ENCODE measurements around the gene BOK. TPM values are rescaled to one million over a fixed set of nuclear protein-coding genes. Genes with fewer than 3 reads are reported as not detected.
A peak's percentile ranks its signal among the peaks of the same experiment; 100 is the strongest.
"Not testable (repeated sequence)": the region's sequence is repeated elsewhere in the genome, so short reads cannot be mapped to it uniquely, and the experiment has no call there.

The BOK gene
- total RNA-seq, 1 donor from 2014 or later = 110 TPM

GRCh38 chr2:241570961-241571581, 12.5 kb downstream of the BOK start:
- no peak for TF ChIP-seq CTCF (IDR thresholded peaks at IDR 0.05; ENCODE audit: unreplicated experiment)
- Mint-ChIP-seq H3K27me3 (ENCODE audit: unreplicated experiment) (peaks cover 7% of the 10 kb centered on the region), H3K4me1 (ENCODE audit: unreplicated experiment) (no peaks in the 10 kb centered on the region), H3K9me3 (ENCODE audit: unreplicated experiment) (no peaks in the 10 kb centered on the region), H3K36me3 (ENCODE audit: low read depth, unreplicated experiment) (peaks cover 20% of the 10 kb centered on the region), H3K4me3 (ENCODE audit: unreplicated experiment) (no peak overlapping the region), H3K27ac (ENCODE audit: unreplicated experiment) (no peak overlapping the region)
- no peak for DNase-seq (ENCODE audit: low spot score)

GRCh38 chr2:241571821-241572620, 13.5 kb downstream of the BOK start:
- Mint-ChIP-seq H3K27ac (ENCODE audit: unreplicated experiment) (no peak overlapping the region), H3K27me3 (ENCODE audit: unreplicated experiment) (peaks cover 7% of the 10 kb centered on the region), H3K4me3 (ENCODE audit: unreplicated experiment) (no peak overlapping the region), H3K4me1 (ENCODE audit: unreplicated experiment) (peaks cover 3% of the 10 kb centered on the region), H3K36me3 (ENCODE audit: low read depth, unreplicated experiment) (peaks cover 20% of the 10 kb centered on the region), H3K9me3 (ENCODE audit: unreplicated experiment) (no peaks in the 10 kb centered on the region)
- no peak for TF ChIP-seq CTCF (IDR thresholded peaks at IDR 0.05; ENCODE audit: unreplicated experiment)
- no peak for DNase-seq (ENCODE audit: low spot score)

GRCh38 chr2:241572915-241573651, 14.5 kb downstream of the BOK start:
- not testable (repeated sequence) for DNase-seq (ENCODE audit: low spot score)

GRCh38 chr2:241573741-241574140, 15.2 kb downstream of the BOK start:
- DNase-seq (ENCODE audit: low spot score) = no peak
- TF ChIP-seq CTCF (IDR thresholded peaks at IDR 0.05; ENCODE audit: unreplicated experiment) = no peak
- peaks cover 7% of the 10 kb centered on the region for H3K27me3 Mint-ChIP-seq (ENCODE audit: unreplicated experiment)
- H3K36me3 Mint-ChIP-seq (ENCODE audit: low read depth, unreplicated experiment) = peaks cover 21% of the 10 kb centered on the region
- H3K9me3 Mint-ChIP-seq (ENCODE audit: unreplicated experiment) = no peaks in the 10 kb centered on the region
- H3K4me3 Mint-ChIP-seq (ENCODE audit: unreplicated experiment) = no peak overlapping the region
- H3K27ac Mint-ChIP-seq (ENCODE audit: unreplicated experiment) = no peak overlapping the region
- peaks cover 8% of the 10 kb centered on the region for H3K4me1 Mint-ChIP-seq (ENCODE audit: unreplicated experiment)

More at GRCh38 chr2:241572915-241573651, 14.5 kb downstream of the BOK start:
- not testable (repeated sequence) for H3K27me3 Mint-ChIP-seq (ENCODE audit: unreplicated experiment); H3K4me1 Mint-ChIP-seq (ENCODE audit: unreplicated experiment); H3K27ac Mint-ChIP-seq (ENCODE audit: unreplicated experiment); H3K9me3 Mint-ChIP-seq (ENCODE audit: unreplicated experiment)
- peak overlapping the region; percentile 59 for H3K4me3 Mint-ChIP-seq (ENCODE audit: unreplicated experiment)
- peaks cover 20% of the 10 kb centered on the region for H3K36me3 Mint-ChIP-seq (ENCODE audit: low read depth, unreplicated experiment)

GRCh38 chr2:241574911-241575623, 16.5 kb downstream of the BOK start:
- DNase-seq (ENCODE audit: low spot score) = no peak
- Mint-ChIP-seq H3K4me3 (ENCODE audit: unreplicated experiment) (no peak overlapping the region), H3K27me3 (ENCODE audit: unreplicated experiment) (peaks cover 4% of the 10 kb centered on the region), H3K27ac (ENCODE audit: unreplicated experiment) (no peak overlapping the region), H3K4me1 (ENCODE audit: unreplicated experiment) (peaks cover 8% of the 10 kb centered on the region), H3K9me3 (ENCODE audit: unreplicated experiment) (no peaks in the 10 kb centered on the region), H3K36me3 (ENCODE audit: low read depth, unreplicated experiment) (peaks cover 22% of the 10 kb centered on the region)
- no peak for TF ChIP-seq CTCF (IDR thresholded peaks at IDR 0.05; ENCODE audit: unreplicated experiment)

All from endothelial cell (in vitro differentiated cells).